GM12801 (cell line): ENCODE data around the gene ALX3.

Source experiments
- TF ChIP-seq, protein P1 (sequence below): IDR thresholded peaks from one replicate; pipeline ENCODE4 v1.5.1; 2011; ENCODE audit warnings: control low read depth; ENCODE audit not compliant: insufficient read length; ENCODE audit errors: extremely low read depth

ALX3 gene

DNA sequence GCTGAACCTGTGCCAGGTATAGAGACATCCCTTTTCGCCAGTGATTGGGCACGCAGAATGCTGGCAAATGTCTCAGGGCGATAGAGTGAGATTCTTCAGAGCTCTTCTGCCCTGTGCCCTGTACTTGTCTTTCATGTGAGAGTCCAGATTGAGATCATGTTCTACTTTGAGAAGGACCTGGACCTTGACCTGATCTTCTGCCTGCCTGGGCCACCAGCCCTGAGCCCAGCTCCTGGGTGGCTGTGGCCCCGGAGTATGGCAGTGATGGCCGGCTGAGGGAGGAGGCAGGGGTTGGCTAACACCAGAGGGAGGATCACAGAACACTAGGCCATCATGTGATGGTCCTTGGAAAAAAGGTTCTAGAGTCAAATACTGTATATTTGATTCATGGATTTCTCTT is 22.2 kb downstream of the ALX3 start:
- TF ChIP-seq, protein P1, sequence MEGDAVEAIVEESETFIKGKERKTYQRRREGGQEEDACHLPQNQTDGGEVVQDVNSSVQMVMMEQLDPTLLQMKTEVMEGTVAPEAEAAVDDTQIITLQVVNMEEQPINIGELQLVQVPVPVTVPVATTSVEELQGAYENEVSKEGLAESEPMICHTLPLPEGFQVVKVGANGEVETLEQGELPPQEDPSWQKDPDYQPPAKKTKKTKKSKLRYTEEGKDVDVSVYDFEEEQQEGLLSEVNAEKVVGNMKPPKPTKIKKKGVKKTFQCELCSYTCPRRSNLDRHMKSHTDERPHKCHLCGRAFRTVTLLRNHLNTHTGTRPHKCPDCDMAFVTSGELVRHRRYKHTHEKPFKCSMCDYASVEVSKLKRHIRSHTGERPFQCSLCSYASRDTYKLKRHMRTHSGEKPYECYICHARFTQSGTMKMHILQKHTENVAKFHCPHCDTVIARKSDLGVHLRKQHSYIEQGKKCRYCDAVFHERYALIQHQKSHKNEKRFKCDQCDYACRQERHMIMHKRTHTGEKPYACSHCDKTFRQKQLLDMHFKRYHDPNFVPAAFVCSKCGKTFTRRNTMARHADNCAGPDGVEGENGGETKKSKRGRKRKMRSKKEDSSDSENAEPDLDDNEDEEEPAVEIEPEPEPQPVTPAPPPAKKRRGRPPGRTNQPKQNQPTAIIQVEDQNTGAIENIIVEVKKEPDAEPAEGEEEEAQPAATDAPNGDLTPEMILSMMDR = no peak

- TF ChIP-seq, protein P1 = no peak
Observed at GRCh38 chr1:110047463-110047862, 23.0 kb downstream of the ALX3 start.

GRCh38 chr1:110043016-110043415 is 27.5 kb downstream of the ALX3 start:
- TF ChIP-seq, protein P1 = no peak

GRCh38 chr1:110040548-110040947 is 29.9 kb downstream of the ALX3 start:
- TF ChIP-seq, protein P1 = no peak

DNA sequence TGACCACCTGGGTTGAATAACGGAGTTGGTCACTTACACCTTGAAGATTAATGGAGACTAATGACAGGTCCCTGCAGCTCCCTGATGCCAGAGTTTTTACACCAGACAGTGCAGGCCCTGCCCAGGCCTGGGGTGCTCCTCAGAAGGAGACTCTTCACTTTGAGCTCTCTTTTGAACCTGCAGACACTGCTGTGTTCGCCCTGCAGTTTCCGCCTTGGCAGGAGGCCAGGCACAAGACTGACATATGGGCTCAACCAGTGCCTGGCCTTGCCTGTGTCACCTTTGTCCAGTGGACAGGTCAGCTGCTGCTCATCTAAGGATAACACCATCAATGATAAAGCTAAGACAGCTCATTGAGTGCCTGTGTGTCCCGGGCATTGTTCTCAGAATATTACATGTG is 30.8 kb downstream of the ALX3 start:
- TF ChIP-seq, protein P1 = no peak

DNA sequence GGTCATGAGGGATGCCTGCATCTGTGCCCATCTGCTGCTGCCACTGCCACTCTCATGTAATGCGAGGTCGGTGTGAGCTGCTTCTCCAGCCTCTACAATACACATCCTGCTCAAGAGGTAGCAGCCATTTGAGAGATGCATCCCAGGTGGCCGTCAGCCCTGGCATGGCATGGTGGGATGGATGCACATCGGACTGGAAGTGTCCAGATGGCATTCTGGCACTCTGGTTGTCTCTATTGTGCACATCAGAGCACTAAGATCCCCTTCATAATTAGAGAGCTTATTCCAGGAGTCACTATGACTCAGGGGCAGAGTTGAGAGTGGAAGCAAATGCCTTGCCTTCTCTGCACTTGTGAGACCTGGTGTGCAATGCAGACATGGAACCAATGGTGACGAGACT is 32.2 kb downstream of the ALX3 start:
- TF ChIP-seq, protein P1 = no peak

DNA sequence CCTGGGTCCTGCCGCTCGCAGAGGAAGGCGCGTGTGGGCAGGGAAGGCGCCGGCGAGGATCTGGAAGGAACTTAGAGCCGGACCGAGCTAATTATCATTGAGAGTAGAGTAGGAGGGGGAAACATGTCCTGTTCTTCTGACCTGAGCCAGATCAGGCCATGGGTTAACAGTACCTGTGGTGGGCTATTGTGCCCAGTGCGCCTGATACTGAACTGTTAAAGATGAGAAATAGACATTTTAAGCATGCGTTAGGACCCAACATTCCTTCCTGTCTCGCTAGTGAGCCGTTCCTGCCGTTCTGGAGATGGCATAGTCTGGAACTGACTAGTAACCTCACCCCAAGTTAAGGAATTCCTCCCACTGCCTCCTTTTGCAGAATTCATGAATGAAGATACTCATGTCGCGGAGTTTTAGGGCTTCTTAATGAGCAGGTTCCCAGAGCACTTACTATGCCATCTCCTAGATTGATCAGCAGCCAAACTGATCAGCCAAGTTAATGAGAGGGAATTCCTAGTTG is 35.2 kb downstream of the ALX3 start:
- TF ChIP-seq, protein P1 = no peak
